Suprapubic skin (tissue), 4 donors: ENCODE data around the gene ADM. TPM values are rescaled to one million over a fixed set of nuclear protein-coding genes. Genes with fewer than 3 reads are reported as not detected.

Experiments
- DNase-seq, 2 donors: peaks; one replicate each; pipeline ENCODE4 v3.0.0-alpha.2; 2019; ENCODE audit warnings: low spot score in 2 of 2
- H3K27ac ChIP-seq: fragments of 200-600 bp; sonication (generic); one replicate; pipeline ENCODE4 v1.5.1; 2019
- H3K27me3 ChIP-seq: fragments of 200-600 bp; sonication (generic); one replicate; pipeline ENCODE4 v1.5.1; 2019
- H3K36me3 ChIP-seq: fragments of 200-600 bp; sonication (generic); one replicate; pipeline ENCODE4 v1.5.1; 2019
- H3K4me1 ChIP-seq: fragments of 200-600 bp; sonication (generic); one replicate; pipeline ENCODE4 v1.5.1; 2019
- H3K4me3 ChIP-seq: fragments of 200-600 bp; sonication (generic); one replicate; pipeline ENCODE4 v1.5.1; 2019; ENCODE audit warnings: mild to moderate bottlenecking
- H3K9me3 ChIP-seq: fragments of 200-600 bp; sonication (generic); one replicate; pipeline ENCODE4 v1.5.1; 2019
- EP300 ChIP-seq: sonication (generic); formaldehyde crosslinking; IDR thresholded peaks from one replicate; pipeline ENCODE4 v1.6.1; 2017; ENCODE audit warnings: antibody characterized with exemption
- POLR2A ChIP-seq, 2 donors: fragments of 450-650 bp; IDR thresholded peaks; one replicate each; pipeline ENCODE4 v1.6.1; 2017; ENCODE audit warnings: antibody characterized with exemption in 2 of 2, mild to moderate bottlenecking in 2 of 2, moderate library complexity in 2 of 2
- POLR2AphosphoS5 ChIP-seq, 3 donors: sonication (generic); formaldehyde crosslinking; IDR thresholded peaks; one replicate each; pipeline ENCODE4 v1.6.1; 2017; ENCODE audit warnings: antibody characterized with exemption in 3 of 3
- WGBS: methylation state at CpG from one replicate; pipeline ENCODE4 v1.1.5; 2018; 5-methylcytosine and 5-hydroxymethylcytosine counted together
- total RNA-seq, 4 donors: library from RNA; depleted of rRNA; stranded (reverse); fragments of >200 nt; gene quantifications; one replicate each; pipeline ENCODE4 v1.1.0, GENCODE V29; 2016
- TF ChIP-seq, protein P1 (sequence below), 2 donors: fragments of 200-600 bp in 1 of 2; fragments of 450-650 bp in 1 of 2; sonication (generic) in 1 of 2; IDR thresholded peaks; one replicate each; pipeline ENCODE4 v1.5.1; 2016 to 2019; ENCODE audit warnings: antibody characterized with exemption in 2 of 2, mild to moderate bottlenecking in 1 of 2, moderate library complexity in 1 of 2

Gene ADM
- total RNA-seq, 4 donors from 2014 or later = 48.7 to 140 (median 69.0) TPM

DNA sequence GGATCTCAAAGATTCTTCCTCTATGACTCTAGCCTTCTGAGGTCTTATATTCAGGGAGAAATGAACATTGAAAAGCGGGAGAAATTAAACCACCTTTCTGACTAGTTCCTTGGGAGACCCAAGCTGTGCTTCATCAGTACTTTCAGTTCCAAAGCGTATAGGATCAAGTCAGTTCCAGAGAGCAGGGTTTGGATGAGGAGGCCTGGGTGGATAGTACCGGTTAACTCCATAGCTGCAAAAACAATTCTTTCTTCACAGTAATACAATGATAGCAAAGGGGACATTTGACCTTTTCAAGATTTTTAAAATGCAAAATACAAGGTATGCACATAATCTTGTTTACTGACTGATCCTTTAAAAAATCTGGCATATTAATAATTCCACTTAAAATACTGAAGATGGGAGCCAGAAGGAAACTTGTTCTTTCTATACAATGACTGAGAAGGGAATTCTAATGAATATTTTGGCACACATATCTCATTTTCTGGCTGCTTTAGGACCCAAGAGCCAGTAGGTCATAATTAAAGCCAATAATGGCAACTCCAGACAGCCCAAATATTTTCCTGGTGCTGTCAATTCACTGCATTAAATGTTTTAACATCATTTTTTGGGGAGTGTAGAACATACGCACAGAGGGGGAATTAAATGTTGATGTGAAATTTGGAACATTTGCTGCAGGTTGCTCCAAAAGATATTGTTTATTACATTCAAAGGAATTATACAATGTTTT lies 16.0 kb downstream of the ADM start:
- no peak overlapping the region for H3K4me3 ChIP-seq
- WGBS = 99% methylated on average over 4 of the region's 4 CpGs
- H3K36me3 ChIP-seq = no peaks in the 10 kb centered on the region
- TF ChIP-seq POLR2AphosphoS5 (IDR thresholded peaks at IDR 0.05) = no peak
- TF ChIP-seq POLR2A (IDR thresholded peaks at IDR 0.05) = no peak
- no peak for TF ChIP-seq EP300
- TF ChIP-seq, protein P1, sequence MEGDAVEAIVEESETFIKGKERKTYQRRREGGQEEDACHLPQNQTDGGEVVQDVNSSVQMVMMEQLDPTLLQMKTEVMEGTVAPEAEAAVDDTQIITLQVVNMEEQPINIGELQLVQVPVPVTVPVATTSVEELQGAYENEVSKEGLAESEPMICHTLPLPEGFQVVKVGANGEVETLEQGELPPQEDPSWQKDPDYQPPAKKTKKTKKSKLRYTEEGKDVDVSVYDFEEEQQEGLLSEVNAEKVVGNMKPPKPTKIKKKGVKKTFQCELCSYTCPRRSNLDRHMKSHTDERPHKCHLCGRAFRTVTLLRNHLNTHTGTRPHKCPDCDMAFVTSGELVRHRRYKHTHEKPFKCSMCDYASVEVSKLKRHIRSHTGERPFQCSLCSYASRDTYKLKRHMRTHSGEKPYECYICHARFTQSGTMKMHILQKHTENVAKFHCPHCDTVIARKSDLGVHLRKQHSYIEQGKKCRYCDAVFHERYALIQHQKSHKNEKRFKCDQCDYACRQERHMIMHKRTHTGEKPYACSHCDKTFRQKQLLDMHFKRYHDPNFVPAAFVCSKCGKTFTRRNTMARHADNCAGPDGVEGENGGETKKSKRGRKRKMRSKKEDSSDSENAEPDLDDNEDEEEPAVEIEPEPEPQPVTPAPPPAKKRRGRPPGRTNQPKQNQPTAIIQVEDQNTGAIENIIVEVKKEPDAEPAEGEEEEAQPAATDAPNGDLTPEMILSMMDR (IDR thresholded peaks at IDR 0.05) = no peak
- H3K27me3 ChIP-seq = no peaks in the 10 kb centered on the region
- H3K4me1 ChIP-seq = peaks cover 38% of the 10 kb centered on the region
- H3K27ac ChIP-seq = no peak overlapping the region
- no peaks in the 10 kb centered on the region for H3K9me3 ChIP-seq
- DNase-seq = no peak

DNA sequence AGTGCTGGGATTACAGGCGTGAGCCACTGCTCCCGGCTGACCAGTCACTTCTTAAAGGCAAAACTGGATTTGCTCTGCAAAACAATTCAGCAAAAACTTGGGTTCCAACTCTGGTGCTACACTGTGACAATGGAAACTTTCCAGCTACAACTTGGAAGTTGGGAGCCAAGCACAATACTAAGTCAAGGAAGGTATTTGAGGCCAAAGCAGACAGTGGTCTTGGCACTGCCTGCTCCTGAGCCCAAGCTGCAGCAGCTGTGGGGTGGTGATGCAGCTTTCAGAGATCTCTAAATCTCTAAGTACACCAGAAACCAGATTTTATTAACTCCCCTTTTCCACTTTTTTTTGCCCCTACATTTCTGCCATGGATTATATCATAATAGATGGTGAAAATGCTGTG lies 17.5 kb downstream of the ADM start:
- Histone ChIP-seq H3K36me3 (no peaks in the 10 kb centered on the region), H3K27me3 (no peaks in the 10 kb centered on the region), H3K27ac (peak overlapping the region; percentile 72), H3K4me3 (no peak overlapping the region), H3K9me3 (no peaks in the 10 kb centered on the region), H3K4me1 (peaks cover 43% of the 10 kb centered on the region)
- DNase-seq = no peak
- TF ChIP-seq, protein P1 (IDR thresholded peaks at IDR 0.05) = no peak
- TF ChIP-seq POLR2AphosphoS5 (IDR thresholded peaks at IDR 0.05) = no peak
- TF ChIP-seq EP300 = no peak
- no peak for TF ChIP-seq POLR2A (IDR thresholded peaks at IDR 0.05)
- 64% methylated on average over 2 of the region's 2 CpGs for WGBS

DNA sequence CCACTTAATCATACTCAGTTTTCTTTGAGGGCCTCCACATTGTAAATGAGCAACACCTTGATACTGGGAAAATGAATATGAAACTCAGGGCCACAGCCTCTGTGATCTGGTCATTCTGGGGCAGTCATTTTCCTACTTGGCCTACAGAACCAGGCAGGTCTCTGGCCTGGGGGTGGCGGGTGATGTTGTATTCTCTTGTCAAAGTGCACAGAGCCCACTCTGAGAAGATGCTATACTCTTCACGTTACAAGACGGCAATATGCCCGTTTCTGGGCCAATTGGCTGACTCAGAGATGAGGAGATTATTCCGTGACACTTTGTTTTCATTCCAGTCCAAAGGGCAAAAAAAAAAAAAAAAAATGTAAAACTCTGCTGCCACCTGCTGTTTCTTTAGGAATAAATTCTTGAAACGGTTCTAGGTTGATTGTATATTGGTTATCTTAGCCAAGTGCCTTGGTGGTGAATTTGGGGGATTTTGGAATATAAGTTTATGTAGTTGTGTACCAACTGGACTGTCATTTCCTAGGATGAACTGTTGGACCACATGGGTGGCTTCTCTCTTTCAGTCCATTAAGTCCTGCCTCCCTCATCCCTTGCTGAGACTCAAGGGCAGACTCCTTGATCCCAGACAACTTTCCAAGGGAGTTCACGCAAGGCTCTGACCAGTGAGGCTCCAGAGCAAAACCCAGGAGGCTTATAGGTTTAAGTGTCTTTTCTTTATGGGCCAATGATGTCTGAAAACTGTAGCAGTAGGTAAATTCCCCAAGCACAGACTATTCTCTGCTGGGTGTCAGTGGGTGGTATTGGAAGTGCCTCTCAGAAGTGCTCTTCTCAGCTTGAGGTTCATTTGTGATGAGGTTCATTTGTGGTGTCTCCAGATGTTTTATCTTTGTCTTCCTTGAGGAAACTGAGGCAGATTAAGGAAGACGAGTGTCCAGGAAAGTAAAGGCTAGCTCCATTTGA lies 18.2 kb downstream of the ADM start:
- H3K27me3 ChIP-seq = no peaks in the 10 kb centered on the region
- TF ChIP-seq, protein P1 (IDR thresholded peaks at IDR 0.05) = peak; percentile 31 to 57
- TF ChIP-seq POLR2AphosphoS5 (IDR thresholded peaks at IDR 0.05) (peak in 2 of 3 donors; percentile 33 to 46), EP300 (no peak)
- H3K4me1 ChIP-seq = peaks cover 44% of the 10 kb centered on the region
- no peak overlapping the region for H3K4me3 ChIP-seq
- H3K9me3 ChIP-seq = no peaks in the 10 kb centered on the region
- H3K36me3 ChIP-seq = no peaks in the 10 kb centered on the region
- DNase-seq = peak; percentile 80 to 86
- peak overlapping the region; percentile 72 for H3K27ac ChIP-seq
- WGBS = 26% methylated on average over 8 of the region's 8 CpGs

DNA sequence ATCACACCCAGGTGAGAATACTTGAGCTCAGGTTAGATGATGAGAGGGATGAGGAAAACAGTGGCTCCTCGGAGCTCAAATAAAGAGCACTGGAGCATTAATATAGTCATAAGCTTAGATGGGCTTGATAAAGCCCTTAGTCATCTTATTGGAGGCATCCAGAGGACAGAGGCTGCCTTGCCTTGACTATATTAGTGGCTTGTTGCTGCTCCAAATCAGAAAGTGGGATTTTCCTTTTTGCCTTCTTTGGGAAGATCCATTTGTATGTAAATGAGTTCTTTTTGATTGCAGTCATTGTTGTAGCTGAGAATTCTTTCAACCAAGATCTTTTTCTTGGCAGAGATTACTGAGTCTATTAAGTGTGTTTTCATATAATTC lies 18.9 kb downstream of the ADM start:
- TF ChIP-seq, protein P1 (IDR thresholded peaks at IDR 0.05) = no peak
- TF ChIP-seq POLR2AphosphoS5 (IDR thresholded peaks at IDR 0.05) (no peak), POLR2A (IDR thresholded peaks at IDR 0.05) (no peak), EP300 (no peak)
- no peak for DNase-seq
- Histone ChIP-seq H3K4me1 (peaks cover 51% of the 10 kb centered on the region), H3K9me3 (no peaks in the 10 kb centered on the region), H3K27me3 (no peaks in the 10 kb centered on the region), H3K36me3 (no peaks in the 10 kb centered on the region), H3K4me3 (no peak overlapping the region), H3K27ac (no peak overlapping the region)
- WGBS = 25% methylated on average over 1 of the region's 1 CpG

DNA sequence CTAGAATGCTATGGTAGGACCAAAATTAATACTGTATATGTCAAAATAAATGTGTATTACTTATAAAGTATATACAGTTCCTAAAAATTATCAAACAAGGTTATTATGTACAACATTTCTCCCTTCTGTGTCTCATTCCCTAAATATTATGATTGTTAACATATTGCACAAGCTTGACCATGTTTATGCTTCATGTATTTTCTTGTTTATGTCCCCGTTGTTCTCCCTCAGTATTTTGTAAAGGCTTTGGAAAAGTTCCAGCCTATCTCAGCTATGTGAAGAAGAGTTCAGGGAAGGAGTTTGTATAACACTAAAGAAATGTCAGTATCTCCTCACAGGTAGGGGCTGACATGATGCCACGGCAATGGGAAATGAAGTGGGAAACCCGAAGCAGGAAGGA lies 19.6 kb downstream of the ADM start:
- Histone ChIP-seq H3K27me3 (no peaks in the 10 kb centered on the region), H3K9me3 (no peaks in the 10 kb centered on the region), H3K27ac (peak overlapping the region; percentile 64), H3K4me3 (no peak overlapping the region), H3K36me3 (no peaks in the 10 kb centered on the region), H3K4me1 (peaks cover 56% of the 10 kb centered on the region)
- WGBS = 77% methylated on average over 3 of the region's 3 CpGs
- TF ChIP-seq POLR2AphosphoS5 (IDR thresholded peaks at IDR 0.05) = no peak
- TF ChIP-seq POLR2A (IDR thresholded peaks at IDR 0.05) = no peak
- TF ChIP-seq, protein P1 (IDR thresholded peaks at IDR 0.05) = no peak
- TF ChIP-seq EP300 = no peak
- no peak for DNase-seq
